A673 (cell line): ENCODE measurements around the gene MAMDC4. TPM values are rescaled to one million over a fixed set of nuclear protein-coding genes. Genes with fewer than 3 reads are reported as not detected.
A peak's percentile ranks its signal among the peaks of the same experiment; 100 is the strongest.

Experiments used
- BruUV-seq: library from RNA; stranded (reverse); fragments of 400-500 nt; replicated peaks from 2 replicates; lab custom pipeline; 2021; lab: Mats Ljungman, UMichigan
- CTCF ChIA-PET: fragments of 300-600 bp; sonication (Branson Sonifier 250); formaldehyde crosslinking; loops from one replicate; lab custom pipeline; 2022; ENCODE audit warnings: antibody characterized with exemption; lab: Charles Lee
- POLR2A ChIA-PET: fragments of 300-600 bp; sonication (Branson Sonifier 250); formaldehyde crosslinking; loops from one replicate; lab custom pipeline; 2022; ENCODE audit warnings: antibody characterized with exemption; ENCODE audit not compliant: low non-redundant PET; lab: Charles Lee
- DNase-seq: peaks from one replicate; pipeline ENCODE4 v3.0.0-alpha.2; 2015; ENCODE audit warnings: low spot score
- H3K27ac ChIP-seq: fragments of 200-600 bp; sonication (generic); 2 replicates; pipeline ENCODE4 v1.5.1; 2016; ENCODE audit warnings: mixed run types, low read depth, mild to moderate bottlenecking, mixed read lengths, antibody characterized with exemption, low read length; ENCODE audit not compliant: poor library complexity, severe bottlenecking
- H3K27me3 ChIP-seq: fragments of 200-600 bp; sonication (generic); replicated peaks from 2 replicates; pipeline ENCODE4 v1.6.1; 2017; ENCODE audit warnings: mixed run types, low read depth, mild to moderate bottlenecking, mixed read lengths, antibody characterized with exemption, low read length; ENCODE audit not compliant: insufficient read depth, poor library complexity
- H3K36me3 ChIP-seq: fragments of 200-600 bp; sonication (generic); 2 replicates; pipeline ENCODE4 v1.6.1; 2016; ENCODE audit warnings: mixed run types, mild to moderate bottlenecking, mixed read lengths, antibody characterized with exemption, low read length; ENCODE audit not compliant: insufficient read depth, poor library complexity, severe bottlenecking
- H3K4me1 ChIP-seq: fragments of 200-600 bp; sonication (generic); 2 replicates; pipeline ENCODE4 v1.6.1; 2017; ENCODE audit warnings: mixed run types, mild to moderate bottlenecking, mixed read lengths, antibody characterized with exemption, low read length; ENCODE audit not compliant: insufficient read depth, poor library complexity, severe bottlenecking
- H3K4me3 ChIP-seq: fragments of 200-600 bp; sonication (generic); 2 replicates; pipeline ENCODE4 v1.5.1; 2016; ENCODE audit warnings: low read depth, mixed run types, mild to moderate bottlenecking, mixed read lengths, low read length; ENCODE audit not compliant: poor library complexity, severe bottlenecking
- H3K9me3 ChIP-seq: fragments of 200-600 bp; sonication (generic); 2 replicates; pipeline ENCODE4 v1.6.1; 2016; ENCODE audit warnings: mixed run types, low read depth, mild to moderate bottlenecking, mixed read lengths, antibody characterized with exemption, low read length; ENCODE audit not compliant: poor library complexity, severe bottlenecking
- EZH2 ChIP-seq: fragments of 200-600 bp; sonication (generic); IDR thresholded peaks from 2 replicates; pipeline ENCODE4 v1.6.1; 2017; ENCODE audit warnings: borderline replicate concordance, low read depth, mild to moderate bottlenecking, mixed read lengths, antibody characterized with exemption, low read length; ENCODE audit not compliant: poor library complexity, severe bottlenecking
- intact Hi-C: fragments of 100-400 bp; cut with micrococcal nuclease; formaldehyde crosslinking; loops from one replicate; pipeline ENCODE4 v1.10.0; 2022; ENCODE audit not compliant: unreplicated experiment
- total RNA-seq: library from RNA; stranded (reverse); gene quantifications from 2 replicates; pipeline ENCODE4 v1.2.3, GENCODE V29; 2021
- TF ChIP-seq, protein P1 (sequence below): fragments of 300-800, 200-600 bp; sonication (generic); conservative IDR thresholded peaks from 2 replicates; pipeline ENCODE4 v1.5.1; 2017; ENCODE audit warnings: low read depth, mild to moderate bottlenecking, antibody characterized with exemption, low read length, moderate library complexity, mixed read lengths

Gene MAMDC4
- total RNA-seq, 1 experiment from 2014 or later = 7.9 TPM

GRCh38 chr9:136820971-136821825 lies 30.9 kb upstream of the MAMDC4 start:
- DNase-seq = peak; percentile 65
- POLR2A ChIA-PET = no interaction called here

GRCh38 chr9:136821826-136822544 lies 30.2 kb upstream of the MAMDC4 start:
- peak overlapping the region; percentile 77 for H3K27ac ChIP-seq
- DNase-seq = no peak
- no TSS peak for BruUV-seq
- H3K36me3 ChIP-seq = peaks cover 38% of the 10 kb centered on the region
- TF ChIP-seq, protein P1, sequence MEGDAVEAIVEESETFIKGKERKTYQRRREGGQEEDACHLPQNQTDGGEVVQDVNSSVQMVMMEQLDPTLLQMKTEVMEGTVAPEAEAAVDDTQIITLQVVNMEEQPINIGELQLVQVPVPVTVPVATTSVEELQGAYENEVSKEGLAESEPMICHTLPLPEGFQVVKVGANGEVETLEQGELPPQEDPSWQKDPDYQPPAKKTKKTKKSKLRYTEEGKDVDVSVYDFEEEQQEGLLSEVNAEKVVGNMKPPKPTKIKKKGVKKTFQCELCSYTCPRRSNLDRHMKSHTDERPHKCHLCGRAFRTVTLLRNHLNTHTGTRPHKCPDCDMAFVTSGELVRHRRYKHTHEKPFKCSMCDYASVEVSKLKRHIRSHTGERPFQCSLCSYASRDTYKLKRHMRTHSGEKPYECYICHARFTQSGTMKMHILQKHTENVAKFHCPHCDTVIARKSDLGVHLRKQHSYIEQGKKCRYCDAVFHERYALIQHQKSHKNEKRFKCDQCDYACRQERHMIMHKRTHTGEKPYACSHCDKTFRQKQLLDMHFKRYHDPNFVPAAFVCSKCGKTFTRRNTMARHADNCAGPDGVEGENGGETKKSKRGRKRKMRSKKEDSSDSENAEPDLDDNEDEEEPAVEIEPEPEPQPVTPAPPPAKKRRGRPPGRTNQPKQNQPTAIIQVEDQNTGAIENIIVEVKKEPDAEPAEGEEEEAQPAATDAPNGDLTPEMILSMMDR = no peak
- TF ChIP-seq EZH2 = no peak
- peaks cover 7% of the 10 kb centered on the region for H3K4me1 ChIP-seq
- no peaks in the 10 kb centered on the region for H3K9me3 ChIP-seq
- H3K27me3 ChIP-seq = no peaks in the 10 kb centered on the region
- peak overlapping the region; percentile 38 for H3K4me3 ChIP-seq
- ChIA-PET CTCF (interaction anchor here (1.2 kb wide), 1 partner anchor 20 kb away, joined by 3 read pairs; the partner anchor contains the start of gene AJM1), POLR2A (no interaction called here)
- intact Hi-C loops = no loop called here

More at GRCh38 chr9:136820971-136821825, 30.9 kb upstream of the MAMDC4 start:
- peaks cover 7% of the 10 kb centered on the region for H3K4me1 ChIP-seq
- BruUV-seq = no TSS peak
- H3K36me3 ChIP-seq = peaks cover 39% of the 10 kb centered on the region
- CTCF ChIA-PET = interaction anchor here (1.0 kb wide), 1 partner anchor 21 kb away, joined by 3 read pairs; the partner anchor contains the start of gene AJM1
- no peaks in the 10 kb centered on the region for H3K27me3 ChIP-seq
- TF ChIP-seq, protein P1 = no peak
- TF ChIP-seq EZH2 = no peak
- peak overlapping the region; percentile 38 for H3K4me3 ChIP-seq
- H3K9me3 ChIP-seq = no peaks in the 10 kb centered on the region
- intact Hi-C loops = no loop called here
- peak overlapping the region; percentile 77 for H3K27ac ChIP-seq
